IPS DF 6.9 (cell line): ENCODE measurements around the gene DMD.
"Not testable (repeated sequence)": the region's sequence is repeated elsewhere in the genome, so short reads cannot be mapped to it uniquely, and the experiment has no call there.

ENCODE experiments used
- DNase-seq: peaks from one replicate; pipeline ENCODE4 v3.0.0-alpha.2; 2013; ENCODE audit warnings: low read depth, low spot score
- H3K27ac ChIP-seq: one replicate; pipeline ENCODE4 v1.5.1; 2013; ENCODE audit warnings: low read length, control low read depth
- H3K27me3 ChIP-seq: 2 replicates; pipeline ENCODE4 v1.6.1; 2013; ENCODE audit warnings: mild to moderate bottlenecking, low read length; ENCODE audit not compliant: control insufficient read depth, insufficient read depth
- H3K36me3 ChIP-seq: 2 replicates; pipeline ENCODE4 v1.6.1; 2013; ENCODE audit warnings: low read length; ENCODE audit not compliant: control insufficient read depth, insufficient read depth
- H3K4me1 ChIP-seq: 2 replicates; pipeline ENCODE4 v1.6.1; 2013; ENCODE audit warnings: low read length; ENCODE audit not compliant: control insufficient read depth, insufficient read depth
- H3K4me3 ChIP-seq: 2 replicates; pipeline ENCODE4 v1.5.1; 2013; ENCODE audit warnings: mild to moderate bottlenecking, low read length
- H3K9me3 ChIP-seq: 2 replicates; pipeline ENCODE4 v1.6.1; 2013; ENCODE audit warnings: low read length, inconsistent platforms; ENCODE audit not compliant: control insufficient read depth, insufficient read depth
- WGBS: extraction: QIAGEN DNeasy Blood & Tissue Kit; methylation state at CpG from one replicate; pipeline ENCODE4 v1.1.7; 2013; ENCODE audit warnings: mixed read lengths, missing lambda C conversion rate; ENCODE audit not compliant: insufficient read length, insufficient coverage; 5-methylcytosine and 5-hydroxymethylcytosine counted together

Gene DMD

DNA sequence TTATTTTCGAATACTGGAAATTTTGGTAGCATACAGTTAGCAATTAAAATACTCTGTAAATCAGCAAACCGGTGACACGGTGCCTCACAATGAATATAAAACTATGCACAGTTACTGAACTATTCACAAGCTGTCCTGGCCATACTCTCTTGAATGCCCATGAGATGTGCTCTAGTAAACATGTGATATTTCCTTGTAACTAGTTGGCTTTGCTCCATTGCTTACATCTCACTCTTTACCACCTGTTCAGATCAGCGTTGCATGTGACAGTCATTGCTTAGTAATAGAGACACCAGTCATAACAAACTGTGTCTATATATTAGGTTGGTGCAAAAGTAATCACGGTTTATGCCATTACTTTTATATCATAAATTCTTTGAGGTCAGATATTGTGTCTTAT lies 1241.6 kb downstream of the DMD start:
- Histone ChIP-seq H3K27me3 (no peaks in the 10 kb centered on the region), H3K9me3 (no peaks in the 10 kb centered on the region), H3K4me1 (no peaks in the 10 kb centered on the region), H3K4me3 (no peak overlapping the region), H3K36me3 (no peaks in the 10 kb centered on the region), H3K27ac (no peak overlapping the region)
- no CpG with 5 or more reads among the region's 5 CpGs for WGBS
- no peak for DNase-seq

DNA sequence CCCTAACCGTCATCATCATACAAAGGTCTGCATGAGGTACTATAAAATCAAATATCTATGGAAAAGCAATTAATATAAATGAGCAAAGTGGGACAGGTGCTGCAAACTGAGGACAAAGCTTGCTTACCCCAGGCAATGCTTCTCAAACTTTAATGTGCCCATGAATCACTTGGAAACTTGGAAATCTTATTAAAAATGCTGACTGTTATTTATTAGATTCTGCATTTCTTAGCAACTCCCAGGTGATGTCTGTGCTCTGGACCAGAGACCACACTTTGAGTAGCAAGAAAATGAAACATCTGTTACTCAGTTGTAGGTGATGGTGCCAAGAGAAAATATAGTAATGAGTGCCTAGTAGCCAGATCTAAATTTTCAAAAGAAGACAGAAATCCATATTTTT lies 1249.1 kb downstream of the DMD start:
- no CpG with 5 or more reads among the region's 1 CpG for WGBS
- Histone ChIP-seq H3K4me3 (no peak overlapping the region), H3K4me1 (no peaks in the 10 kb centered on the region), H3K9me3 (no peaks in the 10 kb centered on the region), H3K27ac (no peak overlapping the region), H3K27me3 (no peaks in the 10 kb centered on the region), H3K36me3 (no peaks in the 10 kb centered on the region)
- no peak for DNase-seq

DNA sequence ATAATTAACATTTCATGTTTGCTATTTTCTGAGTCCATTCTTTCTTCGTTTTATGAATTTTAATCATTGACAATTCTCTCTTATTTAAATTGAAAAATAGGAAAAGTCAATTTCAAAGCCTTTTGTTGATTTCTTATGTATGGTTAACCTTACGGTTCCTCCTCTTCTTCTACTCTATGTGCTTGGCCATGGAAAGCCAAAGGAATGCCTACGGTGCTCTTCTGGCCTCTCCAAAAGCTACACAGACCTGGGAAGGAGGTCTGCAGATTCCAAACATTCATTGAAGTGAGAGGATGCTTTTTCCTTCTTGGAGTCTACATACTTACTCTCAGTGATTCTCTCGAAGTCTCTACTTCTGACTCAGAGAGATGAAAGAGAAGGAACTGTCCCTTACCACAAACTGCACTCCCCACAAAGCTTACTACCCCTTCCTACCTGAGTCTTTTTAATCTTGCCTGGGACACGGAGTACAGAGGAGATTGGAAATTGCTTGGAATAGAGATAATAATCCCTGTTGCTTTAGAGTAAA lies 1276.4 kb downstream of the DMD start:
- no peak for DNase-seq
- WGBS, result no CpG with 5 or more reads among the region's 5 CpGs
- Histone ChIP-seq H3K4me1 (no peaks in the 10 kb centered on the region), H3K9me3 (no peaks in the 10 kb centered on the region), H3K27me3 (no peaks in the 10 kb centered on the region), H3K4me3 (no peak overlapping the region), H3K27ac (no peak overlapping the region), H3K36me3 (no peaks in the 10 kb centered on the region)

DNA sequence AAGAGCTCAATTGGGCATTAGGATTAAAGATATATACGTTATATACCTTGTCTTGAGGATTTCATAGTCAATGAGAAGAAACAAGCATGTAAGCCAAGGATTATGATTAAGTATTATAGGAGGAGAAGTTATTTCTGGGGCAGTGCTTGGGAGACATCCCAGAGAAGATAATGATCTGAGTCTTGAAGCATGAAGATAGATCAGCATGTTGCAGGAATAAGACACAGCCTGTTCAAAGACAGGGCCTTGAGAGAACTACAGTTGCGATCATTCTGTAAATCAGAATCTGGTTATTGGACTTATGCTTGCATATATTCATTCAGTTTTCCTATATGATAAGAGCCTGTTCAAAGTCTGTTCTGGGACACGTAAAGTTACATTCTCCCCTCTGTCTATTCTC lies 1277.3 kb downstream of the DMD start:
- no peaks in the 10 kb centered on the region for H3K4me1 ChIP-seq
- H3K27me3 ChIP-seq, result no peaks in the 10 kb centered on the region
- H3K4me3 ChIP-seq, result no peak overlapping the region
- no peaks in the 10 kb centered on the region for H3K36me3 ChIP-seq
- no peaks in the 10 kb centered on the region for H3K9me3 ChIP-seq
- DNase-seq, result no peak
- no peak overlapping the region for H3K27ac ChIP-seq
- WGBS, result no CpG with 5 or more reads among the region's 3 CpGs

DNA sequence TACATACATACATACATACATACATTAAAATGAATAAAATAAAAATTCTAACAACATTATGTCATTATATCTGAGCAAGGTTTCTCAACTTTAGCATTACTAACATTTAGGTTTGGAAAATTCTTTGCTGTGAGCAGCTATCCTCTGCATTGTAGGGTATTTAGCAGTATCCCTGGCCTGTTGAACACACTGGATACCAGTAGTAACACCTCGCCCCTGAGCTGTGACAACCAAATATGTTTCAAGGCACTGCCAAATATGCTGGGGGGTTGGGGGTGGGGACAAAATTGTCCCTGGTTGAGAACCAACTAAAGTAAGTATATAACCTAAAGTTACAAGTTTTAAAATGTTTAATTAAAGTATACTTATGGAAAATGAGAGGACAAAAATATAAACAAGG lies 1278.6 kb downstream of the DMD start:
- Histone ChIP-seq H3K4me3 (no peak overlapping the region), H3K9me3 (no peaks in the 10 kb centered on the region), H3K36me3 (no peaks in the 10 kb centered on the region), H3K4me1 (no peaks in the 10 kb centered on the region), H3K27ac (no peak overlapping the region), H3K27me3 (no peaks in the 10 kb centered on the region)
- no peak for DNase-seq
- no CpG with 5 or more reads among the region's 1 CpG for whole genome bisulfite sequencing

DNA sequence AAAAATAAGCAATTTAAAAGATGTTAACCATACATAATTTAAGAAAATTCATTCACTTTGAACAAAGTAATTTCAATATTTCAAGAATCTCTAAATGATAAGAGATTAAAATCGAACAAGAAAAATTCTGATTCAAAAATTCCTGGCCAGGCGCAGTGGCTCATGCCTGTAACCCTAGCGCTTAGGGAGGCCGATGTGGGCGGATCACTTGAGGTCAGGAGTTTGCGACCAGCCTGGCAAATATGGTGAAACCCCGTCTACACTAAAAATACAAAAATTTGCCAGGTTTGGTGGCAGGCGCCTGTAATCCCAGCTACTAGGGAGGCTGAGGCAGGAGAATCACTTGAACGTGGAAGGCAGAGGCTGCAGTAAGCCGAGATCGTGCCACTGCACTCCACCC lies 1279.0 kb downstream of the DMD start:
- no CpG with 5 or more reads among the region's 11 CpGs for WGBS
- not testable (repeated sequence) for H3K4me3 ChIP-seq, DNase-seq, H3K36me3 ChIP-seq, H3K4me1 ChIP-seq, H3K27me3 ChIP-seq, H3K27ac ChIP-seq, H3K9me3 ChIP-seq

DNA sequence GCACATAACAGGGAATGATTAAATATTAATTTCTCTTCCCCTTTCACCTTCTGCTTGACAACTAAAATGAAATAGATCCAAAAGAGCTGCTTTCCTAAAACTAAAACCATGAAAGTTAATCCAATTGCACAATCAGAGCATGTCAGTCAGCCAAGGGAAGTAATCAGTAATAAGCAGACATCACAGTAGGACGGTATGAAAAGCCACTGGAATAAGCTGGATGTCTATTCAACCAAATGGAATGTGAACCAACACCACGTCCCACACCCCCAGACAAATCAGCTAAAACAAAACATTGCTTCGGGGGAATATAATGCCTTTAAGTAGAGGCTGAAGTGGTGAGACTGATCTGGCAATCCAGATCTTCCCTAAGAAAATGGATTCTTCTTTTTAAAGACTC lies 1280.1 kb downstream of the DMD start:
- no CpG with 5 or more reads among the region's 3 CpGs for WGBS
- no peak overlapping the region for H3K4me3 ChIP-seq

DNA sequence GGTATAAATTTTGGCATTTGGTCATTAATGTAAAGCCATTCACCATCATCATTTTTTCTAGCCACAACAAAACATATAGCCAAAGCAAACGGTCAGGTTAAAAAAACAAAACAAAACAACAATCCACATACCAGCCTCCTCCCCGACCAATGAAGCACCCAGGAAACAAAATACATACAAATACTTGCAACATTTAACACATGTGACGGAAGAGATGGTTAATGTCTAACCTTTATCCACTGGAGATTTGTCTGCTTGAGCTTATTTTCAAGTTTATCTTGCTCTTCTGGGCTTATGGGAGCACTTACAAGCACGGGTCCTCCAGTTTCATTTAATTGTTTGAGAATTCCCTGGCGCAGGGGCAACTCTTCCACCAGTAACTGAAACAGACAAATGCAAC lies 1282.0 kb downstream of the DMD start:
- Histone ChIP-seq H3K27me3 (no peaks in the 10 kb centered on the region), H3K36me3 (no peaks in the 10 kb centered on the region), H3K27ac (no peak overlapping the region), H3K4me1 (no peaks in the 10 kb centered on the region), H3K9me3 (no peaks in the 10 kb centered on the region), H3K4me3 (no peak overlapping the region)
- DNase-seq, result no peak
- 100% methylated on average over 2 of the region's 5 CpGs for WGBS

More for the DNA sequence above, 1280.1 kb downstream of the DMD start:
- no peaks in the 10 kb centered on the region for H3K9me3 ChIP-seq
- H3K27ac ChIP-seq, result no peak overlapping the region
- no peak for DNase-seq
- no peaks in the 10 kb centered on the region for H3K27me3 ChIP-seq
- no peaks in the 10 kb centered on the region for H3K4me1 ChIP-seq
- H3K36me3 ChIP-seq, result no peaks in the 10 kb centered on the region

DNA sequence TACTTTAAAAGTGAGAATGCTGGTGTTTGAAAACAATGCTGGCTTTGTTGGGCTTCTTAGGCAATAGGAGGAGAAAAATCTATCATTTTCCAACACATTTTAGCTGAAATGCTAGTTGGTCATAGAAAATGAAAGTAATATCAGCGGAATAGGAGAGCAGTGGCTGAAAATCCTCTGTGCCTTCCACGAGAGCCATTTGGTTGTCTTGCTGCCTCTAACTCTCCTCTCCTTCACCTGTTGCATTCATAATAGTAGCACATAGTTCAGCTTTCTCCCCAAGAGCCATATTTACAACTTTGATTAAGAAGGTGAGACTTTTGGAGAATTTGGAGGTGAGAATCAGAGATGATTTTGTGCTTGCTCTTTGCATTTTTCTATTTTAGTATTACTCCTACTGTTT lies 1290.1 kb downstream of the DMD start:
- no peak overlapping the region for H3K4me3 ChIP-seq
- no peaks in the 10 kb centered on the region for H3K36me3 ChIP-seq
- H3K9me3 ChIP-seq, result no peaks in the 10 kb centered on the region
- WGBS, result no CpG with 5 or more reads among the region's 2 CpGs
- no peaks in the 10 kb centered on the region for H3K27me3 ChIP-seq
- H3K4me1 ChIP-seq, result no peaks in the 10 kb centered on the region
- no peak overlapping the region for H3K27ac ChIP-seq
- no peak for DNase-seq

DNA sequence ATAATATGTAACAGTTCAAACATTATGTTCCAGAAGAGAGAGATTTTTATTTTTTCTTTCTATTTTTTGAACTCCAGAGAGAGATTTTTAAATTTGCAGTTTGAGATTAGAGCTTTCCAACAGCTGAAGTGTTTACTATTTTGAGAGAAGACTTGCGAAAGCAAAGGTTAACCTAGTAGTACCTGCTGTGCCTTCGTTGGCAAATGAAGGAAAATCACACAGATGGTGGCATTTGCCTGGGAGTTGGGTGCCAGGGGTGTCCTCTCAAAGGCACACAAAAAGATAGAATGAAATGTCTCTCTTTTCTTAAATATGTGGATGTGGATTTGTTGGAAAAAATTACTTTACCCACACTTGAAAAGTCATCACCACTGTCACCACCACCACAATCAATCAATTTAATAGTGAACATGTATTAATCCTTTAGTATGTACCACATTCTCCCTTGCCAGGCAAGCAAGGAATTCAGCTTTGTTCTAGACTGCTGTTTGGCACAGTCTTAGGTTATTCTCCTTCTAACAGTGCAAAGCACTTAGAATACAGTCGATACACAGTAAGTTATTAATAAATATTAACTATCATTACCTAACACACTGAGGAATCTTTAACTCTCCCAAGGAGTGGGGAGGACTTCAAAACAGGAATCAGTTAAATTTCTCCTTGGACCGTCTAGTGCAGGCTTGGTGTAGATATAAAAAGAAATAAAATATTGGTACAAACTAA lies 1301.3 kb downstream of the DMD start:
- H3K27me3 ChIP-seq, result no peaks in the 10 kb centered on the region
- no peak overlapping the region for H3K4me3 ChIP-seq
- no peak for DNase-seq
- no peak overlapping the region for H3K27ac ChIP-seq
- no peaks in the 10 kb centered on the region for H3K4me1 ChIP-seq
- H3K9me3 ChIP-seq, result no peaks in the 10 kb centered on the region
- H3K36me3 ChIP-seq, result no peaks in the 10 kb centered on the region
- WGBS, result no CpG with 5 or more reads among the region's 4 CpGs

DNA sequence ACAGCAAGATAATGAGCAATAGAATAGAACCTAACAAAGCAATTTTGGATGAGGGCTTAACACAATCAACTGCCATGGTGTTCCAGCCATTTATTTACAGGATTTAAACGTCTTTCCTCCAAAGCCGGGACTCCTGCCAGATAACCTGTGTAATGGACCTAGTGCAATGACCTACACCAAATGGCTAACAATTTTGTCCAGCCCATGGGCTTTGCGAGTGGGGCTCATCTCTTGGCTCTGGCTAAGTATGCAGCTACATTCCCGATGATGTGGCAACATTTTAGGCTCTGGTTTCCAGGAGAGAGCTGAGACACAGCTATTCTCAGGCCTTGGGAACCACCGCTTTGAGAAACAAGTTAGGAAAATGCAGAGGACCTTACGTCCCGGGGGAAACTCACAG lies 1317.2 kb downstream of the DMD start:
- no CpG with 5 or more reads among the region's 7 CpGs for WGBS
- Histone ChIP-seq H3K36me3 (no peaks in the 10 kb centered on the region), H3K27me3 (no peaks in the 10 kb centered on the region), H3K4me1 (no peaks in the 10 kb centered on the region), H3K9me3 (no peaks in the 10 kb centered on the region), H3K27ac (no peak overlapping the region), H3K4me3 (no peak overlapping the region)
- DNase-seq, result no peak
